Stimulated activated CD8-positive, alpha-beta memory T cell treated with anti-CD3 and anti-CD28 coated beads, Interleukin-4, amount 100 ng/mL, for 24 hours (primary cell): ENCODE results near the gene NT5DC3.
"Not testable (repeated sequence)": the region's sequence is repeated elsewhere in the genome, so short reads cannot be mapped to it uniquely, and the experiment has no call there.

Experiments
- DNase-seq: peaks from one replicate; pipeline ENCODE4 v3.0.0-alpha.2; 2020; ENCODE audit warnings: low read depth

The NT5DC3 gene

DNA sequence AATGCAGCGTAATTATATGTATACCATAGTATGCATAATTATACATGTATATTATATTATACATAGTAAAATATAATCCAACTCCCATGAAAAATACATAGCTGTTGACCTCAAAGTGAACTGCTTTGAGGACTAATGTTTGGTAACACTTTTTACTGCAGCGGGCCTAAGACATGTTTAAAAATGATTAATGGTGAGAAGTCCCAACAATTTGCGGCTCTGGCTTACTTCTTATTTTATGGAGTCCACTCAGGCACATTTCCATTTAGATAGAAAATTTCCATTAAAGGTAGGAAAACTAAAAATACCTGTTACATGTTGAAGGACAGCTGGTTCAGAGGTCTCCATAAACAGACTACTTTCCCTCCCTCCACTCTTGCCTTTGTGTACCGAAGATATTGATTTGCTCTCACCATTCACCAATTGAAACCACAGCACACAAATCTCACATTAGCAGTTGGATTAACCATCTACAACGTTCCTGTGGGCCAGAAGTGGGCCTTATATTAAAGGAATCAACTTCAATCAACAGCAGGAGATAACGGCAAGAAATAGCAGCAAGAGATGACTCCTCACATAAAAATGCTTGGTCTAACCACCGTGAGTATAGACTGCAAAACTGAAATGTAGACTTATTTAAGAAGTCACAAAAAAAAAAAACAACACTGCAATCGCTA is 14.1 kb upstream of the NT5DC3 start:
- no peak for DNase-seq

DNA sequence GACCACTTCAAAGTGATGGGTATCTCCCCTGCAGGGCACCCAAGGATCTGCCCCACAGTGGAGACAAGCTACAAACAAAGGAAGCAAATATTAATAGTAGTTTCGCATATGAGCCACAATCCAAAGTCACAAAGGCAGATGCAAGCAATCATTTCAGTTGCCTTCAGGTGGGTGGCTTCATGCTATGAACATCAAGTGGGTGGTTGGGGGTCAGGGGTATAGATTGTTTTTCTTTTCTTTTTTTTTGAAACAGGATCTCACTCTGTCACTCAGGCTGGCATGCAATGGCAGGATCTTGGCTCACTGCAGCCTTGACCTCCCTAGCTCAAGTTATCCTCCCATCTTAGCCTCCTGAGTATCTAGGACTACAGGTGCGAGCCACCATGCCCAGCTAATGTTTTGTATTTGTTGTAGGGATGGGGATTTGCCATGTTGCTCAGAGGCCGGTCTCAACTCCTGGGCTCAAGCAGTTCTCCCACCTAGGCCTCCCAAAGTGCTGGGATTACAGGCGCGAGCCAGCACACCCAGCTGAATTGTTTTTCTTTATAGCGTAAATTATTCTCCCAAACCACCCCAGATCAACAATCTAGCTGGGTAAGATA is 13.4 kb upstream of the NT5DC3 start:
- DNase-seq: no peak

DNA sequence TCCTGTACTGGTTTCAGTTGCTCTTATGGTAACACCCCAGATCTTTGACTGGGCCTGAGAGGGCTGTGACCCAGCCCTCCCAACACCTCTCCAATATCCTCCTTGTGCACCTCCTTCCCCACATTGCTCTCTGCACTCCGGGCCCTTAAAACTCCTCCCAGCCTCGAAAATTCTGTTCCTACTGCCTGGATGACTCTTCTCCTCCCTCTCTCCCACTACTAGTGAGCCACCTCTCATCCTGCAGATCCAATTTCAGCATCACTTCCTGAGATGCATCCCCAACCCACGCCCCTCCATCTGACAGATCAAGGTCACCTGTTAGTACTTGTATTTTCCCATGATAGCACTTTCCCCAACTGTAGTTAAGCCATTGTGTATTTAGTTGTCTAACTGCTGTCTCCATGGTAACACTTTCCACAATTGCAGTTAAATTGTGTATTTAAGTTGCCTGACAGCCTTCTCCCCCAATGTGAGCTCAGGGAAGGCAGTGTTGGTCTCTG is 11.5 kb upstream of the NT5DC3 start:
- no peak for DNase-seq

DNA sequence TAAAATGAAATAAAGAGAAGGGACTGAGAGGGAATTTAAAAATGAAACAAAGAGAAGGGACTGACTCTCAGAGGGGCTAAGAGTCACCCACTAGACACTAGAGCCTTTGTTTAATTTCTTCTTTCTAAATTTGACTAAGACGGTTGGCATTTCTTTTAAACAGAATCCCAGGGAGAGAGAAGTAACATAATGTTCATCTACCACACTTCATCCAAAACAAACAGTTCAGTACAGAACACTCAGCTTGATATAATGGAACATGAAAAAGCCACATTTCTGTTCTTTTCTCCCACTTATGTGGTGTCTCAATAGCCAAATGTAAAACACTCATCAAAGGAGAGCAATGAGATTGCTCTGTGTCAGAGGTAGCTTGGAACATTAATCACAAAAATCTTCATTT is 10.1 kb upstream of the NT5DC3 start:
- DNase-seq: no peak

DNA sequence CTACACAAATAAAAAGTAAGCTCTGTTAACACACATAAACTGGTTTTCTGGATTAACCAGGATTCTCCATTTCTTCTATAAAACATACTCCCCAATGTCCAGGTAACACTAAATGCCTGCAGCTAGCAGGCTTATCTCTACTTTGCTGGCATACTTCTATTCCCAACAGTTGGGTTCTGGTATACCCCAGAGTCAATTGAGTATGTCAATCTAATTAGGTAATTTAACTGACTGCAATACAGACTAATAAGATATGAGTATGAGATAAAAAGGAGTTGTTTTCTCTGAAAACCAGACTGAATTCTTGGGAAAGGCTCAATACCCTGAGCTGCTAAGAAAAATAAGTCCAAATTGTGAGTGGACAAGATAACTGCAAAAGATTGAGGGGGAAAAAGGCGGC is 9.4 kb upstream of the NT5DC3 start:
- DNase-seq: no peak

DNA sequence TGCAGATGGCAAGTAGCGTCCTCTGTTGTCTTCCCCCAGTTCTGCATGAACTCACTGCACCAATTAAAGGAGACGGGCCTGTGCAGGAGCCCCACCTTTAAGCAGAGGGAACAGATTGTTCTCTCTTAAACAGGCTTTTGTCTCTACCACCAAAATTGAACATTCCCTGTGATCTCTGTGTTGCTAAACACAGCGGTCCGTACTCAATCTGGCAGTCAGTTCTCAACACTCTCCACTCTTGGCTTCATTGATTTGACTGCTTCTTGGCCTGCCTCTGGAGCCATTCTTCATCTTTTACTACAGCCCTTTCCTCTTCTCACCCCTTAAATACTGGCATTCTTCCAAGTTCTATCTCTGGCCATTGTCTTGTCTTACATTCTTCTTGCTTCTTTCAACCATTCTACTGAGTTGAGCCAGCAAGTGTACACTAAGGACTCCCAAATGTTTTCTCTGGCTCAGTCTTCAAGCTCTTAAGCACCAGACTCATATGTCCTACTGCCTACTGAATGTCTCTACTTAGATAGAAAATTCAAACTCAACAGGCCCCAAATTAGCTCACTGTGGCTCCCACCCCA is 8.0 kb upstream of the NT5DC3 start:
- DNase-seq: no peak

DNA sequence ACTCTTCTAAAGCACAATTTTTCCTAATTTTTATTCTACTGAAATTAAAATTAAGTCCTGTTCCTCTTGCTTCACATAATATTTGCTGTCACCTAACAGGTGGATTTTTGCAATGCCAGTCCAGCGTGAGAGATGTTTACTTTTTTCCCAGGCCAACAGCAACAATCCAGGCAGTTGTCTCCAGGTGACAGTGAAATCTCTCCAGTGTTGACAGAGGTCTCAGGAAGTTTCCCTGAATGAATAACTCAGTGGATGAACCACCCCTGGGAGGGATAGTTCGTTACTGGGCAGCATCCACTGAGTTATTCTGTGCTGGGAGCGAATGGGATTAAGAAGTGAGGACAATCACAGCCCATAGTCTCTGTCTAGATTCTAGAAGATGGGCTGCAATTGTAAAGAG is 7.1 kb upstream of the NT5DC3 start:
- DNase-seq: no peak

DNA sequence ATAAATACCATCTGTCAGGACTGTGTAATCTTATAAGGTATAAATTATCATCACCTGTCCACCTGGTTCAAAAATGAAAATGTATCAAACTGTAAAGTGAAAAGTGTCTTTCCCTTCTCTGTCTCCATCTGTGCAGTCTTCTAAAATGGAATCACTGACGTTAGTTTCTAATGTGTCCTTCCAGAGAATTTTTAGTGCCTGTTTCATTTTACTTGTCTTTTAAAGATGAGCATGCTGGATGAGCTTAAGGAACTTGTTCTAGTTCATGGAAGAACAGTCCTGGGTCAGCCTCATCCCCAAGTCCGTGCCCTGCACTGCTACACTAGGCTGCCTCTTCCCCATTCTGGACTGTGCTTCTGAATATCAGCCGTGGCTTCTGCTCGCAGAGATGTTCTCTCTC is 5.4 kb upstream of the NT5DC3 start:
- no peak for DNase-seq

DNA sequence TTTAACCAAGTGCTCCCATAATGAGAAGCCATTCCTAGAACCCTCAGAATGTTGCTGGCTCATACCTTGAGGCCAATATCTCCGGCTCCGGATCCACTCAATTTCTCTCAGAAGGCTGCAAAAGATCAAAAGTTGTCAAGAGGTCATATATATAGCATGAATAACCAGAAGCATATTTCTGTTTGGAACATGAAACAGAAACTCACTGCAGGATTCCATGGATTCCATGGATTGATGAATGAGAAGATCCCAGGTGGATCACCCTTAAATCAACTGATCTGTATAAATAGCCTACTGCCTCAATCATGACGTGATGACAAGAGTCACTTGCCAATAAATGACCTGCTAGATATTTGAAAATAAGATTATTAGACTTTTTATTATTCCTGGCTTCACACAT is 3.3 kb upstream of the NT5DC3 start:
- no peak for DNase-seq

DNA sequence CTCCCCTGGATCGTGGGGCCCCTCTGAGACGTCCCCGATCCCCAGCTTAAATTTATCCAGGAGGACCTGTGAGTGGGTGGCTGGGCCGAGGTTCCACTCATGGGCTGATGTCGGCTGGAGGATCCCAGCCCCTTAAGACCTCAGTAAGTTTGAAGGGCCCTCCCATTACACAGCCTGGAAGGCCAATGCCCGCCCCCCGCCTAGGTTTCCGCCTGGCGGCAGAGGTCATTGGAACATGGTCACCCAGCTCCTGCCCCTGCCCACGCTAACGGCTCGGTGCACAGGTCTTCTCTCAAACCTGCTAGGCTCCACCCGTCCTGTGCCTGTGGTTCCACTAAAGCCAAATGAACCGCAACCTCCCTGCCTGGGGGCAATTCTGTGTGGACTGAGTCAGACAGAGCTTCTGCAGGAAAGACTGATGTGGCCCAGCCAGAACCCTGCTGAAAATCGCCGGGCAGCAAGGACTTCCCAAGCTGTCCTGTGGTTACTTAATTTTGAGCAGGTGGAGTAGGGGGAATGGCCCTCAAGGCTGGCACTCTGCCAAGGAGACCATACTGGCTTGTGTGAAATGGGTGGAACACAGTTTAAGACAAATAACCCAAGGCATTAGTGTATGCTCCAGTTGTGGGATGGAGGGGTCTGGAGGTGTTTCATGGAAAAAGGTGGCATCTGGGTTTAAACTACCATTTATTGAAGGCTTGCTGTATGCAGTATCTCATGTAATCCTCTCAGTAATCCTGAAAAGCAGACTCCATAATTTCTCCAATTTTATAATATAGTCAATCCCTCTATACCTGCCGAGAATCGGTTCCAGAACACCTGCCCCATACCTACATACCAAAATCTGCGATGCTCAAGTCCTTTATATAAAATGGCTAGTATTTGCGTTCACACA is 903 bp upstream of the NT5DC3 start:
- peak; percentile 21 for DNase-seq

DNA sequence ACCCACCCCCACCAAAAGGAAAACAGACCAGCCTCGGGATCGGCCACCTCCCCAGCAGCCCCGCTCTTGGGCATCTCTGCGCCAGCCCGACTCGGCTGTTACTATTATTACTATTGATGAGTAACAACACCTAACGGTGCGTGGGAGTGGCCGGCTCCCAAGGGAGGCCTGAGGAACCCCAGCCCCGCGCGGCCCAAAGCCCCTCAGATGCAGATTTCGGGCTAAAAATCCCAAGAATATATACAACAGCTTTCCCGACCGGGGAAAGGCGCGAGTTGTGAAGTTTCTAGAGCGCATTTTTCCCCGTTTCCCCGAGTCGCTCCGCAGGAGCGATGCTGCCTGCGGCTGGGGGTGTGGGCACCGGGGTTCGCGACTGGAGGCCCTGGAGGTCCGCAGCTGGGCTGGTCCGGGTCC is 565 bp downstream of the NT5DC3 start:
- DNase-seq: peak; percentile 11

DNA sequence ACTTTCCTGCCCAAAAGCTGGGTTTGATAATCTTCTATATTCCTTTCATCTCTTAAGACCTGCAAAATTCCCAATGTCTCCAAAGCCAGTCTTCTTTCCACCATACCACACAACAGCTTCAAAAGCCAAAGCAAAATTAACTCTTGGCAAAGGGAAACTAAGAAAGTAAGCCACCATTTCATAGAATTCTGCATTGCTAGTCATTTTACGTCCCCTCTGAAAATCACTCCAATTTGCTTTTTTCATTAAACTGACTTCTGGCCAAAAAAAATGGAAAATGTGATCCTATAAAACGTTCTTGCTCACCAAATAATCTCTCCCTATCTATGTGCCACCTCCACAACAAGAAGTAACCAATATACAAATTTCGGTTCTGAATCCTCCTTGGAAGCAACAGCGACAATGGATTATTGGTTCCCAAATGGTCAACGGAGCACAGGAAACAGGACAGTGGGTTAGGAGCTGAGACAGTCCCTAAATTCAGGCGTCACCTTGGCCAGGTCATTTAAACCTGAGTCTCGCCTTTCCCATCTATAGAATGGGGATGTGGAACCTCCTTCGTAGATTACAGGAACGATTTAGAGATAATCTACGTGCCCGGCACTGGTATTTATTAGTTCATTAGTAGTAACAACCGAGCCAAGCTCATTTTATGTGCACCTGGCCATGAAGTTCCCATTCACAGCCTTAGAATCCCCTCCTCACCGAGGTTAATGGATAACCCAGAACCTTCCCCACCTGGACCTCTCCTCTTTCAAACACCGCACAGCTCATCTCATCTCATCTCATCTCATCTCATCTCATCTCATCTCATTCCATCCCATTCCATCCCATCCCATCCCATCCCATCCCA is 1.2 kb downstream of the NT5DC3 start:
- DNase-seq: no peak

DNA sequence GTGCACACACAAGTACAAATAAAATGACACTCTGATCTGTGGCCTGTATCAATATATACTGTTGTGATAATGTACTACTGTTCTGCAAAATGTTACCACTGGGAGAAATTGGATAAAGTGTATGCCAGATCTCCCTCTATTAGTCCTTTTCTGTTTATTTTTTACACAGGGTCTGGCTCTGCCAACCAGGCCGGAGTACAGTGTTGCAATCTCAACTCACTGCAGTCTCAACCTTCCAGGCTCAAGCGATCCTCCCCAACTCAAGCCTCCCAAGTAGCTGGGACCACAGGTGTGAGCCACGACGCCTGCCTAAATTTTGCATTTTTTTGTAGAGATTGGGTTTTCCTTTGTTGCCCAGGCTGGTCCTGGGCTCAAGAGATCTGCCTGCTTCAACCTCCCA is 1.9 kb downstream of the NT5DC3 start:
- no peak for DNase-seq

DNA sequence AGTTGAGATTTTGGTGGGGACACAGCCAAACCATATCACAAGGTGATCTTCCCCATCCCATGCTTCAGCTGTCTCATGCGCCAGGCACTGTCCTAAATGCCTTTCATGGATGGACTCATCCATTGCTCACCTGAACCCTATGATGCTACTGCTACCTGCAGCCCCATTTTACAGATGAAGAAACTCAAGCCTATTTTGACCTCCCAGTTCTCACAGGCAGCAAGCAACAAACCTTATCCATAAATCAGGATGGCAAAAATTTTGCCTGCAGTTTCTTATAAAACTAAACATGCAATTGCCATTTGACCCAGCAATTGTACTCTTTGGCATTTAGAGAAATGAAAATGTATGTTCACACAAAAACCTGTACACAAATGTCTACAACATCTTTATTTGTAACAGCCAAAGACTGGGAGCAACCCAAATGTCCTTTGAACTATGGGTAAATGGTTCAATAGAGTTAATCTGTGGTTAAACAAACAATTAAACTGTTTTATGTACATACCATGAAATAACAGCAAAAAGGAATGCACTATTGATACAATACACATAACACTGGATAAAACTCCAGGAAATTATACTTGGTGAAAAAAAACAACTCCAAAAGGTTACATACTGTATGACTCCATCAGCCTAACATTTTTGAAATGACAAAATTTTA is 2.6 kb downstream of the NT5DC3 start:
- DNase-seq: no peak

DNA sequence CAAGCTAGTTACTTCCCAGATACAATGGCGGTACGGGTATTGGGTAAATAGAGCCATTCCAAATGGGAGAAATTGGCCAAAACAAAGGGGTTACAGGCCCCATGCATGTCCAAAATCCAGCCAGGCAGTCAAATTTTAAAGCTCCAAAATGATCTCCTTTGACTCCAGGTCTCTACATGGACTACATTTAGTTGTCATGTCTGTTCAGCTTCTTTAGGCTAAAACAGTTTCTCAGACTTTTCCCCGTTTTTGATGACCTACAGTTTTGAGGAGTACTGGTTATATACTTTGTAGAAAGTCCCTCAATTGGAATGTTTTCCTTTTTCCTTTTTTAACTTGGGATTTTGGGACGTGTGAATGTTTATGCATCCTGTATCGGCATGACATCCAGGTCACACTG is 4.7 kb downstream of the NT5DC3 start:
- DNase-seq: no peak

DNA sequence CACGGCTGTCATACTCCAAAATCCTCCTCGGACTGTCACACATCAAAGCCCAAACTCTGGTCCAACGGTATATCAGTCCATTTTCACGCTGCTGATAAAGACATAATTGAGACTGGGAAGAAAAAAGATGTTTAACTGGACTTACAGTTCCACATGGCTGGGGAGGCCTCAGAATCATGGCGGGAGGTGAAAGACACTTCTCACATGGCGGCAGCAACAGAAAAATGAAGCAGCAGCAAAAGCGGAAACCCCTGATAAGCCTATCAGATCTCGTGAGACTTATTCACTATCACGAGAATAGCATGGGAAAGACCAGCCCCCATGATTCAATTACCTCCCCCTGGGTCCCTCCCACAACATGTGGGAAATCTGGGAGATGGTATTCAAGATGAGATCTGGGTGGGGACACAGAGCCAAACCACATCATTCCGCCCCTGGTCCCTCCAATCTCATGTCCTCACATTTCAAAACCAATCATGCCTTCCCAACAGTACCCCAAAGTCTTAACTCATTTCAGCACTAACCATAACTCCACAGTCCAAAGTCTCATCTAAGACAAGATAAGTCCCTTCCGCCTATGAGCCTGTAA is 5.2 kb downstream of the NT5DC3 start:
- DNase-seq: not testable (repeated sequence)

DNA sequence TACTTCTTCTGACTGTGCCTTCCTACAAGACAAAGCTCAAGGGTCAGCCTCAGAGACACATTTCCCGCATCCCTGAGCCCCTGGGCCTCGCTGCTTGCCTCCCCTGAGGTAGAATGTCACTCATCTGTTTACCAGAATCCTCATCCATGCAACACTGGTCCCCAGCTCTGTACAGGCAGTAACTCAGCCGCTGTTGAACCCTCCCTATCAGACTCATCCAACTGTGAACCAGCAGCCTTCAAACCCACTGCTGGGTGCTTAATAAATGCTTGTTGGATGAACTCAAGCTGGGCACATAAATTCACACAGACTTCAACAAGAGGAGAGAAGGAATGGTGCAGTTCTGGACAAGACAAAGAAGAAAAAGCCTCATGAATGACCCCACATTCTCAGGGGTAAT is 6.1 kb downstream of the NT5DC3 start:
- DNase-seq: no peak

DNA sequence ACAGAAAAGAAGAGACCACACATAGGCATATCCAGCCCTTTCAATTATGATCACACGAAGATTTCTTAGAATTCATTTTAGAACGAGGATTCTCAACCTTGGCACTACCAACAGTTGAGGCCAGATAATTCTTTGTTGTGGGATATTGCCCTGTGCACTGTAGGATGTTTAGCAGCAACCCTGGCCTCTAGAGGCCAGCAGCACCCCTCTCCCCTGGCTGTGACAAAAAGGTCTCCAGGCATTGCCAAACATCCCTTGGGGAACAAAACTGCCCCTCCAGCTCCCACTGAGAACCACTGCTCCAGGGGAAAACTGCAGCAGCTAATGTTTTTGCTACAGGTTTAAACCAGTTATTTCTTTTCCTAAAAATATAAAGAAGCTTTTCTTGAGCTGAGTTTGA is 7.1 kb downstream of the NT5DC3 start:
- no peak for DNase-seq

DNA sequence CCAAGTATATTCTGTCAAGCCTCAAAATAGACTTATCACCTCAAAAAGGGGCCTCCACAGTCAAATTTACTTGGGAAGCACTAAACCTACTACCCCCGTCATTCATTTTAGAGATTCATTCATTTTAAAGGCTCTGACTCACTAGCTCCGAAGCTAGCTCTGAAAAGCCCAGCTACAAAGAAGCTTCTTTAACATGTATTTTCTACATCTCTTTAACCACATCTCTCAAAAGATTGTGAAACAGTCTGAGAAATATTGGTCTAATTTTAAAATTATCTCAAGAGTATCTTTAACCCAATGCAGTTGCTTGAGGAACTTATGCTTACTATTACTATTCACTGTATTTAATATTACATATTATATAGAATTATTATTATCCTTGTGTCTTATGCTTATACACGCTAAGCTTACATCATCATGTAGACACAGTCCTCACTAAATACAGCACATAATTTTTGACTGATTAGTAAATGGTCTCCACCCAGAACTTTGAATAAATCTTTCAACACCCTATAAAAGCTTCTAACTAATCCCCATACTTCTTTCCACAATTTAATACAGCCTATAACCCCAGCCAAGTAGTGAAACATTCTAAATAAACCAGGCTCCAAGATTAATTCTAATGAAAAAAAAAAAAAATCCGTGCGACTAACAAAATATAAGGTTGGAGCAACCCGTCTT is 7.8 kb downstream of the NT5DC3 start:
- DNase-seq: no peak
